Ecto neural progenitor cell (in vitro differentiated cells): Measurements from ENCODE around the gene HDAC5.

ENCODE experiments used
- DNase-seq: peaks from one replicate; pipeline ENCODE4 v3.0.0-alpha.2; 2018; ENCODE audit warnings: low spot score

HDAC5 gene

GRCh38 chr17:44086364-44087311 lies 36.8 kb downstream of the HDAC5 start:
- peak; percentile 79 for DNase-seq

DNA sequence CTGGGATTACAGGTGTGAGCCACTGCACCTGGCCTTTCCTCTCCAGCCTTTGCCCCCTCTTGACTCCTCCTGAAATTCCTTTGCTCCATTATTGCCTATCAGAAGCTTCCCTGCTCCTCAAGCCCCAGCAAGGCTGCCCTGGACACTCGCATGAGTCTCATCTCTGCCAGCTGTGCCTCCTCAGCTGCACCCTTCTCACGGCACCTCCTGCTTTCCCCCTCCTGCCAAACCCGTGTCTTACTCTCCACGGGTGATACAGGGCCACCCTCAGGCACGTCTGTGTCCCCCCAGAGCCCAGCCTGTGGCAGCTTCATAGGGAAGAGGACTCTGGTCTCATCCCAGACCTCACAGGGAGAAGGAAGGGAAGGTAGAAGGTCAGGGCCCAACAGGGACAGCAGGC lies 37.5 kb downstream of the HDAC5 start:
- DNase-seq = no peak

DNA sequence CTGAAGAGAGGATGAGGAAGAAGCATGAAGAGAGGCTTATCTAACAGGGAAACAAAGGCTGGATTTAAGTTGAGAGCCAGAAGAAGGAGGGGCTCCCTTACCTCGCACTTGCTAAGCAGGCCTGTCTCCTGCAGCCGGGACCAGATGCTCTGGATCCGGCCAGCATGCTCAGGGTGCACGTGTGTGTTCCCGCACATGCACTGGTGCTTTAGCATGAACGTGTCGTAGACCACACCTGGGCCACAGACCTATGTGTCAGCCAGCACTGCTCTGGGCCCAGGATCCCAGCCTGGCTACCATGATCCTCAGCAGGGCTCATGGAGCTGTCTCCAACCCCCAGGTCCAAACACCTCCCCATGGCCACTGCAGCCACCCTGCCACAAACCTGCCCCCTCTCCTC lies 38.5 kb downstream of the HDAC5 start:
- DNase-seq = no peak

- DNase-seq = no peak
Measured at GRCh38 chr17:44084131-44084538, 39.3 kb downstream of the HDAC5 start.

DNA sequence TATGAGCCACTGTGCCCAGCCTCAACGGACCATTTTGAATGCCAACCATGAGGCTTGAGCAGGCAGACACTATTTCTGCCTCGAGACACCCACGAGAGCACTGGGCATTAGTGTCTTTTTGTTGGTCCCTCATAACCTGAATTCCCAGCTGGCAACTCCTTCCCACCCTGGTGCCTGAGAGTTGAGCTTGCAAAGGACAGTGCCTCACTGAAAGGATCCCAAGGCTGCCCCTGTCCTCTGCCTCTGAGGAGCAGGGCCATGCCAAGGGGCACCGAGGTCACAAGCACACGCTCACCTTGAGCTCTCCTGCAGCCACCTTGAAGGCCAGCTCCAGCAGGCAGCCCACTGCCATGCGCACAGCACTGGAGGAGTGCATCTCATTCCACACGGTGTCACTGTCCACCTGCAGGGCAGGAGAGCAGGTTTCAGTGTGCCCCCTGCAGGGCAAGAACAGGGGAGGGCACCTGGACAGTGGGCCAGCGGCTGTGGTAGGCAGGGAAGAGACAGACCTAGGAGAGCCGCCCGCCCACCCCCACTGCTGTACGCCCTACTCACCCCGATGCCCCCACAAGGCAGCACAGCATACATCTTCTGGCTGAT lies 40.1 kb downstream of the HDAC5 start:
- no peak for DNase-seq

DNA sequence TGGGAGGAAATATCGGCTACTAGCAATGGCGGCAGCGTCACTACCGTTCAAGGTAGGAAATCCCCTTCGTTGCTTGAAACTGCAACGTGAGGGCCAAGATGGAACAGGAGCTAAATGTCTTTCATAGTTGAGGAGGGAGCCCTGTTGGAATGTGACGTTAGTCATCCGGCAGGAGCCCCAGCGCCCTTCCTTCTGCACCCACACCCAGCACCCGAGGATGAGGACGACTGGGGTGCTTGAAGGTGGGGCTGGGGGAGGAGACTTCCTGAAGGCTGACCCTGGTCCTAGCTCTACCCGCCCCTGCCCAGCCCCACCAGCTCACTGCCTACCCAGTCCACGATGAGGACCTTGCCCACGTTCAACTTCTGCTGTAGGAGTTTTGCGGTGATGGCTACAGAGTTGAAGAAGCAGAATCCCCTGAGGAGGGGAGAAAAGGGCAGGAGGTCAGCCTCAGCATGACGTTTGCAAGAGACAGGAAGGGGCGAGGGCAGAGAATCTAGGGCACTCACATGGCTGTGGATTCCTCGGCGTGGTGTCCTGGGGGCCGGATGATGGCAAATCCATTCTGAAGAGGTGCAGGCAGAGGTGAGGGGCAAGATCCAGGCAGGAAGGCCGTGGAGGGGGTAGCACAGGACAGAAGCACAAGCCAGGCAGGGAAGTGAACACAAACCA lies 41.0 kb downstream of the HDAC5 start:
- DNase-seq = no peak

DNA sequence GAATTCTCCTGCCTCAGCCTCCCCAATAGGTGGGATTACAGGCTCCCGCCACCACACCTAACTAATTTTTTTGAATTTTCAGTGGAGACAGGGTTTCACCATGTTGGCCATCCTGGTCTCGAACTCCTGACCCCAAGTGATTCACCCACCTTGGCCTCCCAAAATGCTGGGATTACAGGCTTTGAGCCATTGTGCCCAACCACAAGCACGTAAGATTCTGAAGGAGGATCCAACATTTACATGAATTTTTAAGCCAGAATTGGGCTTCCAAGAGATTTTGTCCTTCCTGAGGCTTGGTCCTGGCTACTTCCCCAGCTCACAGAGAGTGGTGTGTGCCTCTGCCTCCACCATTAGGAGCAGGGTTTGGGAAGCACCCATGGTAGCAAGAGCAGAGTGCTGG lies 41.8 kb downstream of the HDAC5 start:
- DNase-seq = no peak

DNA sequence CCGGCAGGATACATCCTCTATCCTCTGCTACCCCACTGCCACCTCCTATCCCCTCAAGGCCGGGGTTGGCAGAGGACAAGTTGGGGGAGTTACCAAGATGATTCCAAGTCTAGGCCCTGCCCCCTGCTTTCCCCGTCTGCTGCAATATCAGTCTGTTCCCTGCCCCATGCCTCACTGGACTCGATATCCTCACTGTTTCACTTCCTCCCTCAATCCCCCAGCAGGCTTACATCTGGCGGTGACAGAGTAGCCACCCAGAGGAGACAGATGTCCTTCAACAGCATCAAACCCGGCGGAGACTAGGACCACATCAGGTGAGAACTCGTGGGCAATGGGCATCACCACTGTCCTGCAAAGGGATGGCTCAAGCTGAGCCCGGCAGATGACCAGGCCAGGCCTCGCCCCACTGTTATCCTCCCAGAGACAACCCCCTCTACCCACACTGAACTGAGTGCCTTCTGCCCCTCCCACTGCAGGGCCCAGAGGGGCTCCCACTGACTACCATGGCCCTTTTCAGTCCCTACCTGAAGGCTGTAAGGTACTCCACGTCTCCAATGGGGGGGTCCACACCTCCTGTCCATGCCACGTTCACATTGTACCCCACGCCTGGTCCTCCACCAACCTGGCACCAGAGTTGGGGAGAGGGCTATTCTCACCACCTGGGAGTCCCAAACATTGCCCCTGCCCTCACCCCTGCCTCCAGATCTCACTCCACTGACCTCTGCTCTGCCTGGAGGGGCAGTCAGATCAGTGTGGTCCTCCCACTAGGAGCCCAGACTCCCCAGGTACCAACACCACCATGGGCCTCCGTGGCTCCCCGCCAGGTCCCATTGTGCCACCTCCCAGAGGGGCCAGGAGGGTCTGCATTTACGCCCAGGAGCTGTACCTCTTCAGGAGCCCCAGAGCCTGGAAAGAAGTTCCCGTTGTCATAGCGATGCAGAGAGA lies 43.3 kb downstream of the HDAC5 start:
- no peak for DNase-seq

GRCh38 chr17:44078412-44078811 lies 45.0 kb downstream of the HDAC5 start:
- DNase-seq = no peak

GRCh38 chr17:44077595-44077909 lies 45.9 kb downstream of the HDAC5 start:
- DNase-seq = no peak

DNA sequence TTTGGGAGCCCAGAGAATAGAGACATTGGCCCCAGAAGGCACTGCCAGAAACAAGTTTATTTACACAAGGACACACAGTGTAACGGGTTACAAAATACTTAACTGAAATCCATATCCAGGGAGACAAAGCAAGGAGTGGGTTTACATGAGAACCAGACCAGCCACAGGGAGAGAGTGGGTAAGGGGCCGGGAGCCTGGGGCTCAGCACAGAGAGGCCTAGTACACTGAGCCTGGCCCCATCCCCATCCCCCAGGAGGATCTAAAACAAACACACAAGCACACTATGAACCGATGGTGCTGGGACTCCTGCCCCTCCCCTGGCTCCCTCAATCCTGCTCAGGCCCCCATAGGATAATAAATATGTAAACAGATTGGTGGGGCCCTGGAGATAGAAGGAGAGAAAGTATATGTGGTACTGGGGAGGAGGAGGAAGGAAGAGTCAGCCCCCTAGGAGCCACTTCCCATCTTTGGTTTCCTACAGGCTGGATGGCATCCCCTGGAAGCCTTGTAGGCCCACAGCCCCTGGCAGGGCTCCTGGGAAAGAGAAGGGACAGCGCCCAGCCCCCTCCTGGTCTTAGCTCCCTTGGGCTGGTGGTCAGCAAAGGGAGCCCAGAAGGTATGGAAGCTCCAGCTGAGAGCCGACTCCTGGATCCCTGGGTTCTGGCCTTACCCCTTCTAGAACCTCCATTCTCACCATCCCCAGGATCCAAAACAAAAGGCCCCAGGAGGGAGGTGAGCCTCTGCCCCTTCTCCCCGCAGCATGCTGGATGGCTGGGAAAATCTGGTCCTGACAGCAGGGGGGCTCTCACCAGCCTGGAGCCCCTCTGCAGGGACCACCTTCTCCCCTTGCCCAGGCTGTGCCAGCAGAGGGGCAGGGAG lies 46.5 kb downstream of the HDAC5 start:
- DNase-seq = no peak

DNA sequence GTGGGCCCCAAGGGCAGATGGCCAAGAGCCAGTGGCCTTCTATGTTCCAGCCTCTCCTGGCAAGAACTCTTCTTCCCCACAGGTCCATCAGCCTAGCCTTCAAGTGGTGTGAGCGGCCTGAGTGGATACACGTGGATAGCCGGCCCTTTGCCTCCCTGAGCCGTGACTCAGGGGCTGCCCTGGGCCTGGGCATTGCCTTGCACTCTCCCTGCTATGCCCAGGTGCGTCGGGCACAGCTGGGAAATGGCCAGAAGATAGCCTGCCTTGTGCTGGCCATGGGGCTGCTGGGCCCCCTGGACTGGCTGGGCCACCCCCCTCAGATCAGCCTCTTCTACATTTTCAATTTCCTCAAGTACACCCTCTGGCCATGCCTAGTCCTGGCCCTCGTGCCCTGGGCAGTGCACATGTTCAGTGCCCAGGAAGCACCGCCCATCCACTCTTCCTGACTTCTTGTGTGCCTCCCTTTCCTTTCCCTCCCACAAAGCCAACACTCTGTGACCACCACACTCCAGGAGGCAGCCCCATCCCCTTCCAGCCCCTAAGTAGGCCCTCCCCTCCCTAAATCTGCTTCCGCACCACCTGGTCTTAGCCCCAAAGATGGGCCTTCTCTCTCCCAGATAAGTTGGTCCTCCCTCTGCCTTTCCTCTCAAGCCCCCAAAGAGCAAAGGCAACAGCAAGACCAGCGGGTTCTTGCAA lies 47.7 kb downstream of the HDAC5 start:
- no peak for DNase-seq

DNA sequence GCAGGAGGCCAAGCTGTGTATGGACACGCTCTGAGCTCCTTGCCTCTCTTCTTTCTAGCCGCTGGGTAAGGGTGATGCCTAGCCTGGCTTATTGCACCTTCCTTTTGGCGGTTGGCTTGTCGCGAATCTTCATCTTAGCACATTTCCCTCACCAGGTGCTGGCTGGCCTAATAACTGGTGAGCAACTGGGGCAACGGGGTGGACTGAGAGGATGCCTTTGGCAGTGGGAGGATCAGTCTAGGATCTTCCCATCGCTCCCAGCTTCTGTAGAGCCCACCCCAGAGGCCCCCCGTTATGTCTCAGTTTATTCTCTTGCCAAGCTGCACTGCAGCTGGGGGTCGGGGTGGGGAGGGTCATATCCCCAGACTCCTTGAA lies 48.5 kb downstream of the HDAC5 start:
- no peak for DNase-seq

DNA sequence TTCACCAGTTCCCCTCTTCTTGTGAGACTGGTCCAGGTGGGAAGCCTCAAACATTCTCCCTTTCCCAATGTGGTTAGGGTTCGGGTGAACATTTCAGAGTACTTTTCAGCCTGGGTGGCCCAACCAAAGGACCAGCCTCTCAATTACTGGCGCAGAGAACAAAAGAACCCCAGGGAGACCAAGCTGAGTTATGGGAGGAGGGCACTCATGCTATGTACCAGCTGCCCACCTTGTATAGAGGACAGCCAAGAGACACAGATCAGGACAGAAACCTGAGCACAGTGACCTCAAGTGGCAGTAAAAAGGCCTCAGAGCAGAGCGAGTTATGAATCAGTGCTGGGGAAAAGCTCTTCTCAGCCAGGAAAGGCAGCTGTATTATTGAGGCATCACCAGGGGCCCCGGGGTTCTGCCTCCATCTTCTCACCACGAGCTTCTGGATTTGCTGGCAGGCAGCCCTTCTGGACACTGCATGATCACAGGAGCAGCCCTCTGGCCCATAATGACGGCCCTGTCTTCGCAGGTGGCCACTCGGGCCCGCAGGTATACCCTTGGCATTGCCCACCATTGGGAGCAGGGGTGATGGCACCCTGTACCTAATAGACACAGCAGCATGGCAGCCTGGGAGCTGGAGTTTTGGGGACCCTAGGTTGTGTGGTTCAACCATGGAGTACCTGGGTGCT lies 49.1 kb downstream of the HDAC5 start:
- DNase-seq = no peak

DNA sequence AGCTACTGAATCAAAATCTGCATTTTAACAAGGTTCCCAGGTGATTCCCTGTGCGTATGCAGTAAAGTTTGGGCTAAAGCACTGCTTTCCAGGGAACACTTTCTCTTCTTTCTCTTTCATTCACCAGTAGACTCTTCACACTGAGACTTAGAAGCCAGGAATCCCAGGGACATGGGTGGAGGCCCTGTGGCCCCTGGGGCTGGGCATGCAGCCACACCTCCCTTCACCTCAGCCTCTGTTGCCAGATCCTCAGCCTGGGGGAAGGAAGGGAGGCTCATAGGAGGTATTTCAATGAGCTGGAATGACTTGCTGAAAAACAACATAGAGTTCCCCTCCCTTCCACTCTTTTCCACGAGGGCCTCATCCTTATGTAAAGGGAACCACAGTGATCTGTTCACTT lies 51.7 kb downstream of the HDAC5 start:
- no peak for DNase-seq

DNA sequence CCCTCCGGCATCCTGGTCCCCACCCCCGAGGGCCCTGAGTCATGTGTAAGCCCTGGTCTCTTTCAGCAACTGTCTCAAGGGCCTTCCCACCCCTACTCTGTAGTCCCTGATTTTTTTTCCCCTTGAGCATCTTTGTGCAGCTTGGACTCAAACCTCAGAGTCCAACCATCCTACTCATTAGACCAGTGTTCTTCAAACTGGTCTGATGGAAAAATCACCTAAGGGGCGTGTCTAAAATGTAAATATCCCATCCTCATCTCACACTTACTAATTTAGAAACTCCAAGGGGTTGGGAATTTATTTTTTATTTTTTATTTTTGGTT lies 52.3 kb downstream of the HDAC5 start:
- DNase-seq = no peak

- DNase-seq = peak; percentile 100
Measured at GRCh38 chr17:44070455-44071197, 52.8 kb downstream of the HDAC5 start, which contains the start of gene G6PC3. G6PC3 (plus strand) TSS chr17:44070735; CDS start chr17:44070966, 231 bp downstream.

- DNase-seq = no peak
Measured at GRCh38 chr17:44069974-44070454, 53.4 kb downstream of the HDAC5 start.

DNA sequence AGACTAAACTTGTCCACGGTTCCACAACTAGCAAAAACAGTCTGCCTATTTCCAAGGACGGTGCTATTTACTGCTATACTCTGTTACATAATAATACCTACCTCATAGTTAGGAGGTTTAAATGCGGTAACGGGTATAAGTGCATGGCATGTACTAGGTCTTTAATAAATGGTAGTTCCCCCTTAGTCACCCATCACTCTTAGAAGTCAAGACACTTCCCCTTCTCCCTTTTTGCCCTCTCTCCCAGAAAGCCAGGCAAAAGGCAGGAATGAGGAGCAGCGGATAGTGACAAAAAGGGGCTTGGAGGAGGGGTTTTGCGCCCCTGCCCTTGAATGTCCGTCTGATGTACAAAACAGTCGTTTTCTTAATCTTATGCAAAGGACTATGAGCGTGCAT lies 55.9 kb downstream of the HDAC5 start:
- no peak for DNase-seq
